ENCODE measurements around the gene XK.

Gene XK

DNA sequence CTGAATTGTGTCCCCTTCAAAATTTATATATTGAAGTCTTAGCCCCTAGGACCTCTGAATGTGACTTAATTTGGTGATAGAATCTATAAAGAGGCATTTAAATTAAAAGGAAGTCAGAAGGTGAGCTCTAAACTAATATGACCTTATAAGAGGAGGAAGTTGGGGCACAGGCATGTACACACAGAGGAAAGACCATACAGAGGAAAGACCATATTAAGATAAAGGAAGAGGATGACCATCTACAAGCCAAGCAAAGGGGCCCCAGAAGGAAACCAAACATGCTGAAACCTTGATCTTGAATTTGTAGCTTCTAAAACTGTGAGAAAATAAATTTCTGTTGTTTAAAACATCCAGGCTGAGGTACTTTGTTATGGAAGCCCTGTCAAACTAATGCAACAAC, 67.3 kb downstream of the XK start:
- DNase-seq (ENCODE audit: extremely low read depth, low read depth), result no peak
- TF ChIP-seq, protein P1, sequence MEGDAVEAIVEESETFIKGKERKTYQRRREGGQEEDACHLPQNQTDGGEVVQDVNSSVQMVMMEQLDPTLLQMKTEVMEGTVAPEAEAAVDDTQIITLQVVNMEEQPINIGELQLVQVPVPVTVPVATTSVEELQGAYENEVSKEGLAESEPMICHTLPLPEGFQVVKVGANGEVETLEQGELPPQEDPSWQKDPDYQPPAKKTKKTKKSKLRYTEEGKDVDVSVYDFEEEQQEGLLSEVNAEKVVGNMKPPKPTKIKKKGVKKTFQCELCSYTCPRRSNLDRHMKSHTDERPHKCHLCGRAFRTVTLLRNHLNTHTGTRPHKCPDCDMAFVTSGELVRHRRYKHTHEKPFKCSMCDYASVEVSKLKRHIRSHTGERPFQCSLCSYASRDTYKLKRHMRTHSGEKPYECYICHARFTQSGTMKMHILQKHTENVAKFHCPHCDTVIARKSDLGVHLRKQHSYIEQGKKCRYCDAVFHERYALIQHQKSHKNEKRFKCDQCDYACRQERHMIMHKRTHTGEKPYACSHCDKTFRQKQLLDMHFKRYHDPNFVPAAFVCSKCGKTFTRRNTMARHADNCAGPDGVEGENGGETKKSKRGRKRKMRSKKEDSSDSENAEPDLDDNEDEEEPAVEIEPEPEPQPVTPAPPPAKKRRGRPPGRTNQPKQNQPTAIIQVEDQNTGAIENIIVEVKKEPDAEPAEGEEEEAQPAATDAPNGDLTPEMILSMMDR (IDR thresholded peaks at IDR 0.05; ENCODE audit: low read depth, low read length), result no peak

DNA sequence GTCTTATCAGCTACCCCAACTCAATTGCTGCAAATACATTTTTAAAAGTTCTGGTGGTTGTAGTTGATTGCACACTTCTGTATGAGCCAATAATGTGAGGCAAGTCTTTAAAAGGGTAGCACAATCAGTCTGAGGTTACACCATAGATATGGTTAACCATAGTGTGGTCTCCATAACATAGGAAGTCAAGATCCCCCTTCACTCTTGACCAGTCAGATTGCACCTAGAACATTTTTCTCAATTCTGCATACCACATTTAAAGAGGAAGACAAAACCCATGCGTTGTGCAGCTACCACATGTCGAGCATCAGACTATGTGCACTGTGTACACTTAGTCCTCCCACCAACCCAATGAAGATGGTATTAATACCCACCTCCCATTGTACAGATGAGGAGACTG, 67.8 kb downstream of the XK start:
- TF ChIP-seq, protein P1 (IDR thresholded peaks at IDR 0.05; ENCODE audit: low read depth, low read length), result no peak
- DNase-seq (ENCODE audit: extremely low read depth, low read depth), result no peak

DNA sequence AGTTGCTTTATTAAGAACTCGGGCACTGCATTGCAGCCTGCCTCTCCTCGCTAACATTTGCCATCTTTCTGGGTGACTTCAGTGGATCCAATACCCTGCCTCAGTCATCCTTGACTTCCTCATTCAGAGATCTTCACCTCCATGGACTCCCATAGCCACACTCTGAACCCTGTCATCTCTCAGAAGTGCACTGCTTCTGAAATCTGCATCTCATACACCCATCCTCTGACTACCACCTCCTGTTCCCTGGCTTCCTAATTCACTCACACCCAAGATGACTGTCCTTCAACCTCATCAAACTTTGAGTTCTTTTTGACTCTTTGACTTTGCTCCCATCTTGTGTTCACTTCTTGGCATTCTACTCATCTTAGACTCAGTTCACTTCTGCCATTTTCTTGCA, 68.9 kb downstream of the XK start:
- TF ChIP-seq, protein P1 (IDR thresholded peaks at IDR 0.05; ENCODE audit: low read depth, low read length), result no peak
- DNase-seq (ENCODE audit: extremely low read depth, low read depth), result no peak

DNA sequence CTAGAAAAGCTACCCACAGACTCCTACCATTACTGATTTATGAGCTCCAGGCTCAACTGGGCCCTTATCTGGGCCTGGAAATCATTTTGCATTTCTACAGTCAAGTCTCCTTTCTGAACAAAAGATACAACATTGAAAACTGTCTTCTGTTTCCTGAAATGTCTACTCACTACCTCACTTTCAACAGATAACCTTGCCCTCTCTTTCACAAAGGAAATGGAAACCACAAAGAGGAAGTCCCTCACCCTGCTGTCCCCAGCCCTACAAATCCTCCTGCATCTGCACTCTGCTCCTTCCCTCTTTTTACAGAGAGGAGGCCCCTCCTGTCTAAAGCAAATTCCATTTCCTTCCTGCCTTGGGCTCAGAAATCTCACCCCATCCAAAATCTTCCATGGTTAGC, 69.4 kb downstream of the XK start:
- TF ChIP-seq, protein P1 (IDR thresholded peaks at IDR 0.05; ENCODE audit: low read depth, low read length), result no peak

DNA sequence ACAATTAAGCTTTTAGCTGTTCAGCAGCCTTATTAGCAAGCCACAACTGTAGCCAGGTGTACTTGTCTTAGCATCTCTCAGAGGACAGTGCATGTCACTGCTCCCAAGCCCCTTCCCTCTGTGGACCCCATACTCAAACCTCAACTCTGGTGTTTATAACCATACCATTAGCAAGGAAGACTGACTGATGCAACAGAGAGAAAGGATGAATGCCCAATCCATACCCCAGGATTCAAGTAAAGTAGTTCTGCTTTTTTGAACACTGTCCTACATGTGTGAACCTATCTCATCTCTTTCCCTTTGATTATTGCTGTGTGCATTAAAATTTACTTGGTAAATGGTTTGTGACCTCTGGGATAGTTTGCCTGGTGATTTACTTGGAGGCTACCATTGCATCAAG, 71.5 kb downstream of the XK start:
- TF ChIP-seq, protein P1 (IDR thresholded peaks at IDR 0.05; ENCODE audit: low read depth, low read length), result no peak
- no peak for DNase-seq (ENCODE audit: extremely low read depth, low read depth)

More for the DNA sequence above, 69.4 kb downstream of the XK start:
- no peak for DNase-seq (ENCODE audit: extremely low read depth, low read depth)

DNA sequence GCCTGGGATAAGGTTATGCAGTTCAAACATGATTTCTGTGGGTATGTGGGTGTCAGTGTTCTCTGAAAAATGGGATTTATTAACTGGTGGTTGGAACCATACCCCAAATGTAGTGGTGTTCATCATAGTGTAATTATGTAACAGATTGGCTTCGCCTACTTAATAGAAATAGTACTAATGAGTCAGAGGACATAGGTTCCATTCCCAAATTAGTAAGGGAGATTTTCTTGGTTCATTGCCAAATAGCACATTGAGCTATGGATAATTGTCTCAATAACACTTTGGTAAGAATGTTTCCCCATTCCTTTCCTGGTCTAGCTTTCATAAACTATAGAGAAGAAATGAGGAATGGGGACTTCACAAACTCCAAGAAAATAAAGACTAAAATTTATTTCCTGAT, 73.8 kb downstream of the XK start:
- no peak for DNase-seq (ENCODE audit: extremely low read depth, low read depth)
- TF ChIP-seq, protein P1 (IDR thresholded peaks at IDR 0.05; ENCODE audit: low read depth, low read length), result no peak

DNA sequence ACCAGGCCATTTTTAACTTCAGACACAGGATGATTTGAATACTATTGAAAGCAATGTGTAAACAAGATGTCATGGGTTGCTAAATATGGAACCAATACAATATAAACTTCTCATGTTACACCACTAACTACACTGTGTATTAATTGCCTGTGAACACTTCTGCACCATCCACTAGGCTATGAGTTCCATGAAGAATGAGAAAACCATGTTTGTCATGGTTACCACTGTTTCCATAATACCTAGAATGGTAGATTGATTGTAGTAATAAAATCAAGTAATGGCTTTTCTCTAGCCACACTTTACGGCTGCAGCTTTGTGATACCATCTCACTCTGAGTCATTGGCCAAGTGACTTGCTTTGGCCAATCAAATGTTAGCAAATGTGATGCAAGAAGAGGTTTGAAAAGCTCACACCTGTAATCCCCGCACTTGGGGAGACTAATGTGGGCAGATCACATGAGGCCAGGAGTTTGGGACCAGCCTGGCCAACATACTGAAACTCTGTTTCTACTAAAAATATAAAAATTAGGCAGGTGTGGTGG, 74.4 kb downstream of the XK start:
- no peak for DNase-seq (ENCODE audit: extremely low read depth, low read depth)
- TF ChIP-seq, protein P1 (IDR thresholded peaks at IDR 0.05; ENCODE audit: low read depth, low read length), result no peak
